Psoas muscle (tissue), 8 donors: ENCODE data around the gene TRIM40. TPM values are rescaled to one million over a fixed set of nuclear protein-coding genes. Genes with fewer than 3 reads are reported as not detected.

Experiments used
- ATAC-seq, 4 donors: fragments of 200-7000 bp; cut with Tn5 transposase; one replicate each; pipeline ENCODE4 v1.9.1; 2020; ENCODE audit warnings: moderate library complexity in 3 of 4, mild to moderate bottlenecking in 2 of 4
- DNase-seq, 2 donors: peaks; one replicate each; pipeline ENCODE4 v3.0.0-alpha.2; 2020
- H3K27ac ChIP-seq: fragments of 200-600 bp; one replicate; pipeline ENCODE4 v1.8.0; 2022
- H3K27me3 ChIP-seq, 3 donors: fragments of 200-600 bp in 1 of 3; one replicate each; pipeline versions ENCODE4 v1.6.1 to v1.8.0; 2013 to 2022; ENCODE audit warnings: low read length in 2 of 3, mild to moderate bottlenecking in 2 of 3, moderate library complexity in 1 of 3; ENCODE audit not compliant: insufficient read depth in 3 of 3
- H3K36me3 ChIP-seq, 2 donors: fragments of 200-600 bp in 1 of 2; one replicate each; pipeline versions ENCODE4 v1.6.1 to v1.8.0; 2013 to 2022; ENCODE audit warnings: low read depth in 1 of 2, mild to moderate bottlenecking in 1 of 2, moderate library complexity in 1 of 2; ENCODE audit not compliant: insufficient read depth in 1 of 2
- H3K4me1 ChIP-seq: fragments of 200-600 bp; one replicate; pipeline ENCODE4 v1.8.0; 2022
- H3K4me3 ChIP-seq: fragments of 200-600 bp; one replicate; pipeline ENCODE4 v1.8.0; 2022; ENCODE audit warnings: mild to moderate bottlenecking
- H3K9me3 ChIP-seq: fragments of 200-600 bp; one replicate; pipeline ENCODE4 v1.8.0; 2022
- WGBS, 3 donors: extraction: QIAGEN DNeasy Blood & Tissue Kit; methylation state at CpG; one replicate each; pipeline versions ENCODE4 v1.1.6 to v1.1.7; 2013; 5-methylcytosine and 5-hydroxymethylcytosine counted together
- intact Hi-C, 2 donors: fragments of 100-400 bp; cut with DNase I; formaldehyde crosslinking; loops; one replicate each; pipeline versions ENCODE4 v1.11.0 to v1.14.2; 2022
- polyA plus RNA-seq, 3 donors: library from polyadenylated mRNA; stranded (reverse); fragments of 200-250 nt; gene quantifications; one replicate each; pipeline ENCODE4 v1.2.3, GENCODE V29; 2013
- total RNA-seq, 4 donors: library from RNA; stranded (reverse); fragmentation: NEBNext Ultra II Directional in 2 of 4; extraction: Animal tissue kit (Norgen Biotek cat#: 25700) in 2 of 4; gene quantifications; one replicate each; pipeline versions ENCODE4 v1.2.1 to v1.2.4, GENCODE V29; 2021 to 2023
- TF ChIP-seq, protein P1 (sequence below): fragments of 200-600 bp; IDR thresholded peaks from one replicate; pipeline ENCODE4 v1.8.0; 2022; ENCODE audit warnings: antibody characterized with exemption
- donor health status: healthy with polysubstance abuse.
- donor health status: DM: no; HTN: no; CAD: no; lungs with moderate emphysema.
- donor health status: Bipolar disorder and iron deficiency.
- donor health status: healthy.
- donor health status: DM: yes; HTN: yes; CAD: no.
- donor health status: DM: no; HTN: no; CAD: no.
- donor health status: DM: no; HTN: no; CAD: no.
- donor health status: DM: yes; HTN: yes; CAD: no.

Gene TRIM40
- total and polyA plus RNA-seq, 7 donors, result 0.03 TPM; not detected in 6

DNA sequence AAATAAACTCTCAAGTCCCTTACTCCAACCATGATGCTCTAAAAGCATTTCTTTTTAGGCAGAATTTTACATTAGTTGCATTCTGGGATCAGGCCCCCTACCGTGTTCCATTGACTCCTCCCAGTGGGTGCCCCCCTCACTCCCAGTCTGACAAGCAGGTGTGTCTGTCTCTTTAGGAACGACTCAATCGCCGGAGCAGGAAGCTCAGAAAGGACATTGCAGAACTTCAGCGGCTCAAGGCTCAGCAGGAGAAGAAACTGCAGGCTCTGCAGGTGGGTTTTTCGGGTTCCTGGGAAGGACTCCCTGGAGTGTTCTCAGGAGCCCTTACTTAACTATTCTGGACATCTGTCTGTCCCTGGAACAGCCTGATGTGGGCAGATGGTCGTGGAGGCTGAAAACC, 9.9 kb downstream of the TRIM40 start:
- H3K4me1 ChIP-seq, result no peaks in the 10 kb centered on the region
- H3K27me3 ChIP-seq, result peaks cover 0 to 36% (median 4%) of the 10 kb centered on the region in 3 donors
- 39 to 44% (median 40%) methylated on average over 7 of the region's 7 CpGs for WGBS, 3 donors
- no peak for DNase-seq
- H3K36me3 ChIP-seq, result no peaks in the 10 kb centered on the region
- intact Hi-C loops, result no loop called here
- no peak overlapping the region for H3K27ac ChIP-seq
- TF ChIP-seq, protein P1, sequence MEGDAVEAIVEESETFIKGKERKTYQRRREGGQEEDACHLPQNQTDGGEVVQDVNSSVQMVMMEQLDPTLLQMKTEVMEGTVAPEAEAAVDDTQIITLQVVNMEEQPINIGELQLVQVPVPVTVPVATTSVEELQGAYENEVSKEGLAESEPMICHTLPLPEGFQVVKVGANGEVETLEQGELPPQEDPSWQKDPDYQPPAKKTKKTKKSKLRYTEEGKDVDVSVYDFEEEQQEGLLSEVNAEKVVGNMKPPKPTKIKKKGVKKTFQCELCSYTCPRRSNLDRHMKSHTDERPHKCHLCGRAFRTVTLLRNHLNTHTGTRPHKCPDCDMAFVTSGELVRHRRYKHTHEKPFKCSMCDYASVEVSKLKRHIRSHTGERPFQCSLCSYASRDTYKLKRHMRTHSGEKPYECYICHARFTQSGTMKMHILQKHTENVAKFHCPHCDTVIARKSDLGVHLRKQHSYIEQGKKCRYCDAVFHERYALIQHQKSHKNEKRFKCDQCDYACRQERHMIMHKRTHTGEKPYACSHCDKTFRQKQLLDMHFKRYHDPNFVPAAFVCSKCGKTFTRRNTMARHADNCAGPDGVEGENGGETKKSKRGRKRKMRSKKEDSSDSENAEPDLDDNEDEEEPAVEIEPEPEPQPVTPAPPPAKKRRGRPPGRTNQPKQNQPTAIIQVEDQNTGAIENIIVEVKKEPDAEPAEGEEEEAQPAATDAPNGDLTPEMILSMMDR, result no peak
- H3K4me3 ChIP-seq, result no peak overlapping the region
- no peaks in the 10 kb centered on the region for H3K9me3 ChIP-seq
- no peak for ATAC-seq

DNA sequence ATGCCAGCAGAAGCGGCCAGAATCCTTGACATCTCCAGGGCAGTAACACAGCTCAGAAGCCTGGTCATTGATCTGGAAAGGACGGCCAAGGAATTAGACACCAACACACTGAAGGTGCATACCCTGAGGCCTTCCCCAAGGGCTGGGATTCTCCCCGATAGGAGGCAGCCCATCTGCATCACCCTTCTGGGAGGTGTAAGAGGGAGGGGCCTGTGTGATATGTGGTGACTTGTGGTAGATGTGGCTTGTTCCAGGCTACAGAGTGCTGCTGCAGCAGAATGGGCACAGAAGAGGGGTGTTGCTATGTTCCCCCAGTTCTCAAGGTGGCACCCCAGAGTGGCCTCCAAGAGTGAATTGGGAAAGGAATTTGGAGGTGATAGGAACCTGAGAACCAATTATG, 11.2 kb downstream of the TRIM40 start:
- no peak for ATAC-seq
- 44 to 66% (median 52%) methylated on average over 3 of the region's 3 CpGs for WGBS, 3 donors
- H3K36me3 ChIP-seq, result no peaks in the 10 kb centered on the region
- H3K27me3 ChIP-seq, result peaks cover 0 to 34% (median 6%) of the 10 kb centered on the region in 3 donors
- DNase-seq, result no peak
- H3K27ac ChIP-seq, result no peak overlapping the region
- no peaks in the 10 kb centered on the region for H3K9me3 ChIP-seq
- H3K4me1 ChIP-seq, result no peaks in the 10 kb centered on the region
- TF ChIP-seq, protein P1, result no peak
- intact Hi-C loops, result no loop called here
- H3K4me3 ChIP-seq, result no peak overlapping the region

DNA sequence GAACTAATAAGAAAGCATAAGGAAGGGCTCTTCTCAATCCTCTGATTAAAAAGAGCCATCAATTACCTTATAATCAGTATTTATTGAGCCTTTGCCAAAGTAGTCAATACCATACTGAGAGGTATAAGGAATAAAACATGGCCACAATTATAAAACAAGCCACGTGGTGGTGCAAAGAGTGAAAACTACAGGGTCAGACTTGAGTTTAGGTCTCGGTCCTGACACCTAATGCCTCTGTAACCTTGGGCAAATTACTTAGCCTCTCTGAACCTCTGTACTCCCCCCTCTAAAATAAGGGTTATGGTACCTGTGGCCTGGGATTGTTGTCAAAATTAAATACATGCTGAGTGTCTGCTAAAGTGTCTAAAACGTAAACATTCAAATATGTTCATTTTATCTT, 13.3 kb downstream of the TRIM40 start:
- Histone ChIP-seq H3K27ac (no peak overlapping the region), H3K4me3 (no peak overlapping the region), H3K27me3 (peaks cover 0 to 28% (median 6%) of the 10 kb centered on the region in 3 donors), H3K4me1 (no peaks in the 10 kb centered on the region), H3K9me3 (no peaks in the 10 kb centered on the region), H3K36me3 (no peaks in the 10 kb centered on the region)
- TF ChIP-seq, protein P1, result no peak
- intact Hi-C loops, result no loop called here
- DNase-seq (no peak), ATAC-seq (no peak)
- 48 to 54% (median 54%) methylated on average over 3 of the region's 3 CpGs for WGBS, 3 donors

DNA sequence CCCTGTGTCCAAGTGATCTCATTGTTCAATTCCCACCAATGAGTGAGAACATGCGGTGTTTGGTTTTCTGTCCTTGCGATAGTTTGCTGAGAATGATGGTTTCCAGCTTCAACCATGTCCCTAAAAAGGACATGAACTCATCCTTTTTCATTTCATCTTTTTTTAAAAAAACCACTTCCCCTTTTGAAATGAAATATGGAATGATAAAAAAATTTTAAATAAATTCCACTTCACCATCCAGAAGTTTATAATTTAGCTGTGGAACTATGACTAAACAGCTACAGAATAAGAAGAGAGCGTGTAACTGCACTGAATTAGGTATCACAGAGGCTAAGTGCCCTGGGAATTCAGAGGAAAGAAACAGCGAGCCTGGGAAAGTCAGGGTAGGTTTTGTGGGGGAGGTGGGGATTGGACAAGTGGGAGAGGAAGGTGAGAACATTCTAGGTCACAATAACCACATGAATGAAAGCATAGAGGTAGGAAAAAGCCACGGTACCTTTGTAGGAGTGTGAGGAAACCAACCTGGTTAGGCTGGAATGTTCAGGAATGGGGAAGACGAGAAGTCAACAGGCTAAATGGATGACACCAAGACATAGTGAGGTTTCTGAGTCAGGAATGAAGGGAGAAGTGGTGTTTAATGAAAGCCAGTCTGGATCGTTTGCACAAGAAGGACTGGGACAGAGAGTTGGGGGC, 14.1 kb downstream of the TRIM40 start:
- DNase-seq (no peak), ATAC-seq (no peak)
- no peak overlapping the region for H3K4me3 ChIP-seq
- intact Hi-C loops, result no loop called here
- no peaks in the 10 kb centered on the region for H3K4me1 ChIP-seq
- TF ChIP-seq, protein P1, result no peak
- no peaks in the 10 kb centered on the region for H3K9me3 ChIP-seq
- H3K27me3 ChIP-seq, result peaks cover 0 to 21% (median 6%) of the 10 kb centered on the region in 3 donors
- WGBS, 3 donors, result 63 to 66% (median 63%) methylated on average over 7 of the region's 7 CpGs
- H3K27ac ChIP-seq, result no peak overlapping the region
- no peaks in the 10 kb centered on the region for H3K36me3 ChIP-seq
